IMR-90 (cell line): ENCODE results near the gene IGF2BP3. TPM values are rescaled to one million over a fixed set of nuclear protein-coding genes. Genes with fewer than 3 reads are reported as not detected.

Source experiments
- ATAC-seq: fragments of 200-7000 bp; cut with Tn5 transposase; 2 replicates; pipeline ENCODE4 v1.9.1; 2020; ENCODE audit warnings: low read depth, mild to moderate bottlenecking, moderate library complexity
- BruUV-seq: library from RNA; stranded (reverse); fragments of 400-500 nt; replicated peaks from 2 replicates; lab custom pipeline; 2021; lab: Mats Ljungman, UMichigan
- CTCF ChIA-PET: fragments of 300-600 bp; formaldehyde crosslinking; extraction: SDS; loops from one replicate; lab custom pipeline; 2021; ENCODE audit warnings: antibody characterized with exemption; lab: Yijun Ruan, JAX
- POLR2A ChIA-PET: fragments of 300-600 bp; sonication (Branson Sonifier 250); formaldehyde crosslinking; loops from one replicate; lab custom pipeline; 2022; ENCODE audit warnings: antibody characterized with exemption; ENCODE audit not compliant: unreplicated experiment; lab: Charles Lee
- DNase-seq: peaks from one replicate; pipeline ENCODE4 v3.0.0; 2013
- H2AFZ ChIP-seq: replicated peaks from 2 replicates; pipeline ENCODE3; 2013; ENCODE audit warnings: low read length, mild to moderate bottlenecking; ENCODE audit not compliant: poor library complexity
- H2AK5ac ChIP-seq: 2 replicates; pipeline ENCODE4 v1.6.1; 2013; ENCODE audit warnings: low read depth, low read length, inconsistent platforms
- H2AK9ac ChIP-seq: replicated peaks from 2 replicates; pipeline ENCODE3; 2013; ENCODE audit warnings: mild to moderate bottlenecking, low read depth, low read length, moderate library complexity; ENCODE audit not compliant: poor library complexity
- H2BK120ac ChIP-seq: 2 replicates; pipeline ENCODE4 v1.6.1; 2013; ENCODE audit warnings: low read depth, low read length, inconsistent platforms
- H2BK15ac ChIP-seq: 3 replicates; pipeline ENCODE4 v1.6.1; 2013; ENCODE audit warnings: low read depth, low read length, inconsistent platforms
- H2BK20ac ChIP-seq: 2 replicates; pipeline ENCODE4 v1.6.1; 2013; ENCODE audit warnings: low read depth, mild to moderate bottlenecking, inconsistent platforms, low read length, moderate library complexity
- H2BK5ac ChIP-seq: 2 replicates; pipeline ENCODE4 v1.6.1; 2013; ENCODE audit warnings: mild to moderate bottlenecking, low read depth, low read length, inconsistent platforms; ENCODE audit not compliant: poor library complexity, severe bottlenecking
- H3K14ac ChIP-seq: replicated peaks from 2 replicates; pipeline ENCODE4 v1.6.1; 2013; ENCODE audit warnings: low read depth, low read length, inconsistent platforms
- H3K18ac ChIP-seq: 2 replicates; pipeline ENCODE4 v1.6.1; 2013; ENCODE audit warnings: low read depth, low read length, control low read depth
- H3K23ac ChIP-seq: 2 replicates; pipeline ENCODE4 v1.6.1; 2013; ENCODE audit warnings: low read depth, low read length, inconsistent platforms
- H3K27ac ChIP-seq: 2 replicates; pipeline ENCODE4 v1.5.1; 2013; ENCODE audit warnings: mild to moderate bottlenecking, control low read depth, low read length; ENCODE audit not compliant: insufficient read depth
- H3K27me3 ChIP-seq: 2 replicates; pipeline ENCODE4 v1.6.1; 2013; ENCODE audit warnings: low read length; ENCODE audit not compliant: control insufficient read depth, insufficient read depth
- H3K36me3 ChIP-seq: 2 replicates; pipeline ENCODE4 v1.6.1; 2013; ENCODE audit warnings: low read length, mixed read lengths; ENCODE audit not compliant: control insufficient read depth, insufficient read depth
- H3K4ac ChIP-seq: 2 replicates; pipeline ENCODE4 v1.6.1; 2013; ENCODE audit warnings: low read depth, low read length, inconsistent platforms
- H3K4me1 ChIP-seq: 2 replicates; pipeline ENCODE4 v1.6.1; 2013; ENCODE audit warnings: low read length, mixed read lengths; ENCODE audit not compliant: control insufficient read depth, insufficient read depth
- H3K4me2 ChIP-seq: 2 replicates; pipeline ENCODE4 v1.6.1; 2013; ENCODE audit warnings: low read depth, mild to moderate bottlenecking, control low read depth, low read length, moderate library complexity
- H3K4me3 ChIP-seq: 2 replicates; pipeline ENCODE4 v1.5.1; 2013; ENCODE audit warnings: low read depth, mild to moderate bottlenecking, control low read depth, low read length, moderate library complexity; ENCODE audit not compliant: insufficient read depth
- H3K56ac ChIP-seq: 2 replicates; pipeline ENCODE4 v1.6.1; 2013; ENCODE audit warnings: low read length, inconsistent platforms; ENCODE audit not compliant: insufficient read depth; ENCODE audit errors: extremely low read depth
- H3K79me1 ChIP-seq, 2 experiments: 2 replicates each; pipeline ENCODE4 v1.6.1; 2013; ENCODE audit warnings: low read length in 2 of 2, inconsistent platforms in 1 of 2, low read depth in 1 of 2
- H3K9ac ChIP-seq: 2 replicates; pipeline ENCODE4 v1.6.1; 2013; ENCODE audit warnings: low read depth, low read length, control low read depth
- H3K9me1 ChIP-seq: 2 replicates; pipeline ENCODE4 v1.6.1; 2013; ENCODE audit warnings: low read length, inconsistent platforms; ENCODE audit not compliant: insufficient read depth
- H3K9me3 ChIP-seq: 2 replicates; pipeline ENCODE4 v1.6.1; 2013; ENCODE audit warnings: low read length; ENCODE audit not compliant: control insufficient read depth, insufficient read depth
- H4K20me1 ChIP-seq: 2 replicates; pipeline ENCODE4 v1.6.1; 2013; ENCODE audit warnings: low read length, inconsistent platforms; ENCODE audit not compliant: insufficient read depth
- H4K5ac ChIP-seq: 2 replicates; pipeline ENCODE4 v1.6.1; 2013; ENCODE audit warnings: mild to moderate bottlenecking, low read depth, low read length, control low read depth
- H4K8ac ChIP-seq, 2 experiments: 2 replicates each; pipeline ENCODE4 v1.6.1; 2013; ENCODE audit warnings: low read depth in 2 of 2, low read length in 2 of 2, control low read depth in 1 of 2, inconsistent platforms in 1 of 2
- H4K91ac ChIP-seq: 2 replicates; pipeline ENCODE4 v1.6.1; 2013; ENCODE audit warnings: low read depth, low read length, inconsistent platforms; ENCODE audit not compliant: insufficient read depth
- BHLHE40 ChIP-seq: fragments of 150-350 bp; IDR thresholded peaks from 2 replicates; pipeline ENCODE4 v1.6.1; 2016; ENCODE audit warnings: mild to moderate bottlenecking, low read depth, low read length
- RCOR1 ChIP-seq: IDR thresholded peaks from 2 replicates; pipeline ENCODE4 v1.6.1; 2012; ENCODE audit warnings: mild to moderate bottlenecking, low read length, improper control_type of control experiment; ENCODE audit not compliant: insufficient replicate concordance
- RFX5 ChIP-seq: IDR thresholded peaks from 2 replicates; pipeline ENCODE4 v1.8.0; 2012; ENCODE audit warnings: low read depth, mild to moderate bottlenecking, low read length, moderate library complexity
- USF2 ChIP-seq: fragments of 150-350 bp; IDR thresholded peaks from 2 replicates; pipeline ENCODE4 v1.6.1; 2017; ENCODE audit warnings: mild to moderate bottlenecking, antibody characterized with exemption, low read length, low read depth
- WGBS, 2 experiments: methylation state at CpG; one replicate each; pipeline versions ENCODE4 v1.1.5 to v1.1.7; 2013; ENCODE audit warnings: missing lambda C conversion rate in 2 of 2; ENCODE audit not compliant: insufficient read length in 1 of 2; ENCODE audit errors: extremely low coverage in 2 of 2; 5-methylcytosine and 5-hydroxymethylcytosine counted together
- dilution Hi-C: fragments of 300-500 bp; cut with HindIII; formaldehyde crosslinking; loops from one replicate; pipeline ENCODE4 v1.14.3; 2018; ENCODE audit warnings: low sequenced_read_pairs; ENCODE audit not compliant: unreplicated experiment
- in situ Hi-C: fragments of 300-500 bp; cut with MboI; formaldehyde crosslinking; loops from 3 replicates; pipeline ENCODE4 v1.14.3; 2019; ENCODE audit warnings: low sequenced_read_pairs, inconsistent platforms, mixed read lengths
- intact Hi-C: fragments of 100-400 bp; cut with micrococcal nuclease; formaldehyde crosslinking; loops from 2 replicates; pipeline ENCODE4 v1.10.0; 2022
- polyA plus RNA-seq, 3 experiments: library from polyadenylated mRNA; depleted of rRNA; stranded (reverse); fragments of >200 nt; gene quantifications; 2 replicates each; pipeline ENCODE4 v1.2.3, GENCODE V29; 2012; ENCODE audit warnings: low replicate concordance in 1 of 3
- total RNA-seq: library from RNA; depleted of rRNA; stranded (reverse); fragments of >200 nt; gene quantifications from 2 replicates; pipeline ENCODE4 v1.2.3, GENCODE V29; 2012

Gene IGF2BP3
- total and polyA plus RNA-seq, 2 of the 4 experiments (the other 2 are of a cell fraction), result 50.9 to 59.3 TPM

GRCh38 chr7:23450518-23450917 lies 19.8 kb downstream of the IGF2BP3 start:
- WGBS, 2 experiments, result no CpG with 5 or more reads among the region's 6 CpGs
- Histone ChIP-seq H2BK15ac (no peak overlapping the region), H3K4me3 (no peak overlapping the region), H3K9me1 (peaks cover 24% of the 10 kb centered on the region), H3K4me2 (no peak overlapping the region), H3K79me1 (peaks cover 17 to 79% of the 10 kb centered on the region in 2 experiments), H3K4me1 (0 out of 2 replicates have a peak, but pooled peaks cover 2% of the 10 kb centered on the region), H4K91ac (no peak overlapping the region), H4K8ac (no peak overlapping the region), H3K27ac (no peak overlapping the region), H3K4ac (no peak overlapping the region), H2AFZ (no peak overlapping the region), H3K56ac (no peak overlapping the region), H2BK20ac (no peak overlapping the region), H3K9ac (no peak overlapping the region), H3K23ac (no peak overlapping the region), H2AK5ac (no peak overlapping the region), H3K18ac (no peak overlapping the region), H3K36me3 (peaks cover 2% of the 10 kb centered on the region; the same call in 1 of the 2 replicates), H4K5ac (no peak overlapping the region), H4K20me1 (peaks cover 72% of the 10 kb centered on the region), H2AK9ac (no peak overlapping the region), H3K14ac (no peak overlapping the region), H3K9me3 (no peaks in the 10 kb centered on the region), H2BK120ac (no peak overlapping the region), H2BK5ac (no peak overlapping the region), H3K27me3 (no peaks in the 10 kb centered on the region)
- in situ Hi-C loops (no loop called here), intact Hi-C loops (no loop called here), dilution Hi-C loops (no loop called here)
- POLR2A ChIA-PET, result no interaction called here
- no TSS peak for BruUV-seq
- no peak for ATAC-seq
- TF ChIP-seq USF2 (no peak), BHLHE40 (no peak), RCOR1 (no peak), RFX5 (no peak)
- CTCF ChIA-PET, result no interaction called here
- DNase-seq, result no peak
